Peyer's patch (tissue), 4 donors: Measurements from ENCODE around the gene KCNQ1.

Experiments
- CTCF ChIP-seq, 6 experiments: fragments of 450-650 bp in 4 of 6; fragments of 200-600 bp in 2 of 6; sonication (generic) in 1 of 6; IDR thresholded peaks; one replicate each; pipeline ENCODE4 v1.5.1; 2017 to 2019; ENCODE audit warnings: antibody characterized with exemption in 6 of 6, mild to moderate bottlenecking in 3 of 6, moderate library complexity in 1 of 6
- POLR2A ChIP-seq, 2 donors: fragments of 450-650 bp; IDR thresholded peaks; one replicate each; pipeline ENCODE4 v1.5.1; 2017; ENCODE audit warnings: antibody characterized with exemption in 2 of 2, mild to moderate bottlenecking in 2 of 2, moderate library complexity in 2 of 2

GRCh38 chr11:2519517-2519861 is 74.7 kb downstream of the KCNQ1 start:
- no peak for TF ChIP-seq POLR2A (IDR thresholded peaks at IDR 0.05)
- TF ChIP-seq CTCF (IDR thresholded peaks at IDR 0.05): no peak
